Neuronal stem cell (in vitro differentiated cells): ENCODE results near the gene MAGI1.

ENCODE experiments used
- DNase-seq: peaks from one replicate; pipeline ENCODE4 v3.0.0-alpha.2; 2013; ENCODE audit warnings: low spot score
- H2AFZ ChIP-seq: one replicate; pipeline ENCODE4 v1.6.1; 2013; ENCODE audit warnings: mild to moderate bottlenecking, low read length, inconsistent platforms
- H2AK5ac ChIP-seq: 2 replicates; pipeline ENCODE4 v1.6.1; 2013; ENCODE audit warnings: low read depth, mild to moderate bottlenecking, inconsistent platforms, low read length, moderate library complexity, mixed read lengths
- H2BK120ac ChIP-seq: 2 replicates; pipeline ENCODE4 v1.6.1; 2013; ENCODE audit warnings: low read depth, mild to moderate bottlenecking, inconsistent platforms, low read length, moderate library complexity, mixed read lengths
- H2BK12ac ChIP-seq: one replicate; pipeline ENCODE4 v1.6.1; 2013; ENCODE audit warnings: low read length, inconsistent platforms
- H2BK15ac ChIP-seq: 2 replicates; pipeline ENCODE4 v1.6.1; 2013; ENCODE audit warnings: mild to moderate bottlenecking, low read length, inconsistent platforms, mixed read lengths
- H2BK5ac ChIP-seq: one replicate; pipeline ENCODE4 v1.6.1; 2013; ENCODE audit warnings: inconsistent platforms, mild to moderate bottlenecking, low read length, moderate library complexity
- H3K14ac ChIP-seq: one replicate; pipeline ENCODE4 v1.6.1; 2013; ENCODE audit warnings: low read length, inconsistent platforms
- H3K18ac ChIP-seq: 2 replicates; pipeline ENCODE4 v1.6.1; 2013; ENCODE audit warnings: low read length, inconsistent platforms
- H3K23ac ChIP-seq: 2 replicates; pipeline ENCODE4 v1.6.1; 2013; ENCODE audit warnings: low read depth, mild to moderate bottlenecking, mixed read lengths, low read length, inconsistent platforms; ENCODE audit not compliant: poor library complexity
- H3K27ac ChIP-seq: replicated peaks from 3 replicates; pipeline ENCODE4 v1.5.1; 2013; ENCODE audit warnings: low read length, inconsistent platforms
- H3K27me3 ChIP-seq, 3 experiments: 2 replicates each; pipeline ENCODE4 v1.6.1; 2013; ENCODE audit warnings: low read length in 3 of 3, mild to moderate bottlenecking in 2 of 3, inconsistent platforms in 1 of 3, low read depth in 1 of 3, mixed read lengths in 1 of 3, moderate library complexity in 1 of 3; ENCODE audit not compliant: control insufficient read depth in 3 of 3, insufficient read depth in 3 of 3
- H3K36me3 ChIP-seq, 2 donors: replicated peaks in 1 of 2; 2 replicates each; pipeline ENCODE4 v1.6.1; 2013; ENCODE audit warnings: low read length in 2 of 2; ENCODE audit not compliant: control insufficient read depth in 2 of 2, insufficient read depth in 2 of 2
- H3K4ac ChIP-seq: 2 replicates; pipeline ENCODE4 v1.6.1; 2013; ENCODE audit warnings: inconsistent platforms, mild to moderate bottlenecking, low read length, moderate library complexity
- H3K4me1 ChIP-seq, 2 donors: 1 replicate in 1 of 2; 2 replicates in 1 of 2; pipeline ENCODE4 v1.6.1; 2013; ENCODE audit warnings: low read length in 2 of 2, low read depth in 1 of 2; ENCODE audit not compliant: control insufficient read depth in 2 of 2, insufficient read depth in 1 of 2
- H3K4me2 ChIP-seq: one replicate; pipeline ENCODE4 v1.6.1; 2013; ENCODE audit warnings: mild to moderate bottlenecking, low read length, inconsistent platforms; ENCODE audit not compliant: insufficient read depth, poor library complexity, severe bottlenecking
- H3K4me3 ChIP-seq, 2 donors: 2 replicates each; pipeline ENCODE4 v1.5.1; 2013; ENCODE audit warnings: low read length in 2 of 2, mild to moderate bottlenecking in 2 of 2, inconsistent platforms in 1 of 2, moderate library complexity in 1 of 2
- H3K79me1 ChIP-seq: one replicate; pipeline ENCODE4 v1.6.1; 2013; ENCODE audit warnings: low read depth, mild to moderate bottlenecking, inconsistent platforms, low read length, moderate library complexity
- H3K9ac ChIP-seq: one replicate; pipeline ENCODE4 v1.6.1; 2013; ENCODE audit warnings: mild to moderate bottlenecking, low read depth, low read length, inconsistent platforms; ENCODE audit not compliant: poor library complexity
- H3K9me3 ChIP-seq, 2 donors: replicated peaks in 1 of 2; 2 replicates each; pipeline versions ENCODE3 to v1.6.1; 2013; ENCODE audit warnings: low read length in 2 of 2, mild to moderate bottlenecking in 2 of 2, inconsistent platforms in 1 of 2, low read depth in 1 of 2, mixed read lengths in 1 of 2, moderate library complexity in 1 of 2; ENCODE audit not compliant: control insufficient read depth in 2 of 2, insufficient read depth in 1 of 2
- H4K8ac ChIP-seq: one replicate; pipeline ENCODE4 v1.6.1; 2013; ENCODE audit warnings: low read depth, mild to moderate bottlenecking, inconsistent platforms, low read length, moderate library complexity
- H4K91ac ChIP-seq: one replicate; pipeline ENCODE4 v1.6.1; 2013; ENCODE audit warnings: low read length, low read depth, mild to moderate bottlenecking, inconsistent platforms; ENCODE audit not compliant: poor library complexity
- WGBS, 2 donors: extraction: QIAGEN DNeasy Blood & Tissue Kit; methylation state at CpG; one replicate each; pipeline ENCODE4 v1.1.7; 2013; ENCODE audit warnings: missing lambda C conversion rate in 2 of 2, mixed read lengths in 1 of 2; ENCODE audit not compliant: insufficient read length in 2 of 2, insufficient replicate concordance in 1 of 2; ENCODE audit errors: extremely low coverage in 2 of 2; 5-methylcytosine and 5-hydroxymethylcytosine counted together

Gene MAGI1

DNA sequence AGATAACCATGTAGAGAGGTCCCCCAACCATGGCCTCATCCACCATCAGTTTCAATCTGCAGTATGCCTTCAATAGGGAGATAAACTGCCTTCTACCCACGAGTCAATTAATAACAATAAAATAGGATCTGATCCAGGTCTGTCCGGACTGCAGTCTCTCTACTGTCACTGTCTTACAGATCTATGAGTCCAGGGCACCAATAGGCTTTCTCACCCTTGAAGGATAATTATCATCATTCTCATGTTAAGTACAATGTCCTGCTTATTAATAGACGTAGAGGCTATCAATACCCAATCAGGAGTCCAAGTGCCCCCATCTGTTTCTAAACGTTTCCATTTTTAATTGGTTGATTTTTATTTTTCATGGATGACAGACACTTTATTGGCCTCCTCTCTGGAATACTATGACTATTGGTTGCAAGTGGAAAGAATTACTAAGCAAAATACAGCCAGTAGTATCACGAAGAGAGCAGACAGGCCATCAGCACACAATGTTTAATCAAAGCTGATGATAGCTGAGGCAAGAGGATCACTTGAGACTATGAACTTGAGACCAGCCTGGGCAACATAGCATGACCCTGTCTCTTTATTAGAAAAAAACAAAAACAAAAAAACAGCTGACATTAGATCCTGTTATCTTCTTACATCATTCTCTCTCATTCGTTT is 480.7 kb downstream of the MAGI1 start:
- H3K18ac ChIP-seq: no peak overlapping the region
- no peaks in the 10 kb centered on the region for H3K27me3 ChIP-seq
- no peak overlapping the region for H4K8ac ChIP-seq
- no peak overlapping the region for H2AK5ac ChIP-seq
- peaks cover 3 to 16% of the 10 kb centered on the region in 2 donors for H3K4me1 ChIP-seq
- H2BK5ac ChIP-seq: no peak overlapping the region
- H3K23ac ChIP-seq: no peak overlapping the region
- H3K36me3 ChIP-seq: peaks cover 0 to 2% of the 10 kb centered on the region in 2 donors
- no peak overlapping the region for H2BK120ac ChIP-seq
- no CpG with 5 or more reads among the region's 6 CpGs for WGBS, 2 donors
- H3K79me1 ChIP-seq: no peaks in the 10 kb centered on the region
- H2BK15ac ChIP-seq: no peak overlapping the region
- H3K4me2 ChIP-seq: no peak overlapping the region
- H3K4me3 ChIP-seq: no peak overlapping the region
- H3K9me3 ChIP-seq: peaks cover 0 to 8% of the 10 kb centered on the region in 2 donors
- no peak overlapping the region for H3K9ac ChIP-seq
- DNase-seq: no peak
- H3K4ac ChIP-seq: no peak overlapping the region
- no peak overlapping the region for H3K14ac ChIP-seq
- no peak overlapping the region for H2BK12ac ChIP-seq
- H2AFZ ChIP-seq: no peak overlapping the region
- no peak overlapping the region for H4K91ac ChIP-seq
- H3K27ac ChIP-seq: no peak overlapping the region

- no peak overlapping the region for H3K27ac ChIP-seq
- no peak for DNase-seq
- no peaks in the 10 kb centered on the region for H3K27me3 ChIP-seq
- no peak overlapping the region for H3K9ac ChIP-seq
- no peak overlapping the region for H2BK15ac ChIP-seq
- no peak overlapping the region for H2BK12ac ChIP-seq
- no peak overlapping the region for H3K4ac ChIP-seq
- no peak overlapping the region for H4K91ac ChIP-seq
- H3K14ac ChIP-seq: no peak overlapping the region
- H2BK120ac ChIP-seq: no peak overlapping the region
- H3K4me3 ChIP-seq: no peak overlapping the region
- no peak overlapping the region for H3K23ac ChIP-seq
- no peak overlapping the region for H2AK5ac ChIP-seq
- no peak overlapping the region for H3K4me2 ChIP-seq
- WGBS, 2 donors: no CpG with 5 or more reads among the region's 5 CpGs
- peaks cover 3 to 26% of the 10 kb centered on the region in 2 donors for H3K4me1 ChIP-seq
- H3K36me3 ChIP-seq: peaks cover 0 to 2% of the 10 kb centered on the region in 2 donors
- no peak overlapping the region for H2AFZ ChIP-seq
- no peaks in the 10 kb centered on the region for H3K79me1 ChIP-seq
- no peak overlapping the region for H4K8ac ChIP-seq
- H2BK5ac ChIP-seq: no peak overlapping the region
- H3K9me3 ChIP-seq: peaks cover 0 to 8% of the 10 kb centered on the region in 2 donors
- no peak overlapping the region for H3K18ac ChIP-seq
Observed at GRCh38 chr3:65556934-65557577, 481.7 kb downstream of the MAGI1 start.

GRCh38 chr3:65552434-65552833 is 486.3 kb downstream of the MAGI1 start:
- Histone ChIP-seq H2AFZ (no peak overlapping the region), H3K23ac (no peak overlapping the region), H3K27ac (no peak overlapping the region)

GRCh38 chr3:65551945-65552344 is 486.8 kb downstream of the MAGI1 start:
- H2BK15ac ChIP-seq: no peak overlapping the region
- H3K18ac ChIP-seq: no peak overlapping the region
- H3K9me3 ChIP-seq: peaks cover 0 to 4% of the 10 kb centered on the region in 2 donors
- no peak overlapping the region for H3K4me2 ChIP-seq
- H4K8ac ChIP-seq: no peak overlapping the region
- H2BK5ac ChIP-seq: no peak overlapping the region
- H2AK5ac ChIP-seq: no peak overlapping the region
- peaks cover 0 to 8% (median 0%) of the 10 kb centered on the region in 3 experiments for H3K27me3 ChIP-seq
- no CpG with 5 or more reads among the region's 1 CpG for WGBS, 2 donors
- peaks cover 8 to 21% of the 10 kb centered on the region in 2 donors for H3K4me1 ChIP-seq
- H3K36me3 ChIP-seq: peaks cover 0 to 2% of the 10 kb centered on the region in 2 donors
- no peak overlapping the region for H3K9ac ChIP-seq
- H2AFZ ChIP-seq: no peak overlapping the region
- H3K4me3 ChIP-seq: no peak overlapping the region
- H3K27ac ChIP-seq: no peak overlapping the region
- no peak overlapping the region for H2BK120ac ChIP-seq
- H3K23ac ChIP-seq: no peak overlapping the region
- no peak overlapping the region for H4K91ac ChIP-seq
- H3K4ac ChIP-seq: no peak overlapping the region
- H2BK12ac ChIP-seq: no peak overlapping the region
- H3K14ac ChIP-seq: no peak overlapping the region
- H3K79me1 ChIP-seq: peaks cover 3% of the 10 kb centered on the region
- no peak for DNase-seq

More at GRCh38 chr3:65552434-65552833, 486.3 kb downstream of the MAGI1 start:
- H3K9ac ChIP-seq: no peak overlapping the region
- H2BK15ac ChIP-seq: no peak overlapping the region
- no peak overlapping the region for H4K8ac ChIP-seq
- peaks cover 0 to 2% of the 10 kb centered on the region in 2 donors for H3K36me3 ChIP-seq
- no peak overlapping the region for H3K4me2 ChIP-seq
- H2BK5ac ChIP-seq: no peak overlapping the region
- WGBS, 2 donors: no CpG with 5 or more reads among the region's 1 CpG
- no peak overlapping the region for H3K14ac ChIP-seq
- DNase-seq: no peak
- H2AK5ac ChIP-seq: no peak overlapping the region
- peaks cover 8 to 21% of the 10 kb centered on the region in 2 donors for H3K4me1 ChIP-seq
- H3K18ac ChIP-seq: no peak overlapping the region
- no peak overlapping the region for H4K91ac ChIP-seq
- peaks cover 0 to 4% of the 10 kb centered on the region in 2 donors for H3K9me3 ChIP-seq
- no peak overlapping the region for H3K4ac ChIP-seq
- H2BK120ac ChIP-seq: no peak overlapping the region
- H2BK12ac ChIP-seq: no peak overlapping the region
- H3K79me1 ChIP-seq: peaks cover 3% of the 10 kb centered on the region
- peaks cover 0 to 8% (median 0%) of the 10 kb centered on the region in 3 experiments for H3K27me3 ChIP-seq
- no peak overlapping the region for H3K4me3 ChIP-seq
